ENCODE results near the gene SATL1.

GRCh38 chrX:85221361-85221760 lies 22.2 kb downstream of the SATL1 start:
- TF ChIP-seq POLR2A (IDR thresholded peaks at IDR 0.05) (no peak), CTCF (IDR thresholded peaks at IDR 0.05) (no peak)
